Nephron (organoid): ENCODE results near the gene RABL2A.
"Not testable (repeated sequence)": the region's sequence is repeated elsewhere in the genome, so short reads cannot be mapped to it uniquely, and the experiment has no call there.

ENCODE experiments used
- H3K27ac Mint-ChIP-seq, 3 experiments: 2 replicates each; pipeline ENCODE4 v1.8.0; 2020; ENCODE audit warnings: mixed read lengths in 3 of 3, mild to moderate bottlenecking in 2 of 3, moderate library complexity in 1 of 3
- H3K27me3 Mint-ChIP-seq: 2 replicates; pipeline ENCODE4 v1.8.0; 2021; ENCODE audit warnings: low read depth, mild to moderate bottlenecking, moderate library complexity, mixed read lengths
- H3K36me3 Mint-ChIP-seq: 2 replicates; pipeline ENCODE4 v1.8.0; 2020; ENCODE audit warnings: low read depth, mixed read lengths
- H3K4me1 Mint-ChIP-seq: 2 replicates; pipeline ENCODE4 v1.8.0; 2020; ENCODE audit warnings: mixed read lengths
- H3K4me3 Mint-ChIP-seq, 3 experiments: 2 replicates each; pipeline ENCODE4 v1.8.0; 2020; ENCODE audit warnings: mild to moderate bottlenecking in 3 of 3, mixed read lengths in 3 of 3, moderate library complexity in 2 of 3
- H3K9me3 Mint-ChIP-seq: 2 replicates; pipeline ENCODE4 v1.8.0; 2020; ENCODE audit warnings: mixed read lengths

The RABL2A gene

DNA sequence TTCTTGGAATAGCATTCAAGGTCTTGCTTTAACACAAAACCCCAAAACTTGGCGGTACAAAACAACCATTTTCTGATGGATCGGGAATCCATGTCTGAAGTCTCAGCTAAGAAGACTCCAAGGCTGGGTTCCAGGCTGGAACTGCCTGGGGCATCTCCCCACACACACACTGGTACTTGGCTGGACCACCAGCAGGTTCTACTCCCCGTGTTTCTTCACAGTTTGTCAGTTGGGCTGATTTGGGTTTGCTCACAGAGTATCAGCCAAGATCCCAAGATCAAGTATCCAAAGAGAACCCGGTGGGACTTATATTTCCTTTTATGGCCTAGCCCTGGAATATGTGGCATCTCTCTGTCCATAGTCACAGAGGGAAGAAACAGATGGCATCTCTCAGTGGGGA is 9.2 kb downstream of the RABL2A start:
- H3K27ac Mint-ChIP-seq, H3K4me3 Mint-ChIP-seq, H3K9me3 Mint-ChIP-seq, H3K36me3 Mint-ChIP-seq, H3K4me1 Mint-ChIP-seq, H3K27me3 Mint-ChIP-seq: not testable (repeated sequence)

DNA sequence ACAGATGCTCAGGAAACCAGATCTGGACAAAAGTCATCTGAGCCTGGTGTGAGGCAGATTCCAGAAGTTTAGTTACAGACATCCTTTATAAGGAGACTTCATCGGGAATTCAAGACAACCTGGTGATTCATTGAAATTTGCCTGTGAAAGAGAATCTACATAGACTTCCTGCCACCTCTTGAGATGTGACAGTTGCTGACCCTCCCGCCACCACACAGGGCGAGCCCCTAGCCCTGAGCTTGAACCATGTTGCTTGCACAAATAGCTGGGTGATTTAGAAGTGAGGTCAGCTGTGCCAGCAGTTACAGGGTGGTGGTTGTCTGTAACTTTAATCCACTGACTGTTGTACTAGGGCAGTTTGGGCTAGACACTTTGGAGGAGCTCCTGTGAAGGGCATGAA is 11.0 kb downstream of the RABL2A start:
- not testable (repeated sequence) for H3K27ac Mint-ChIP-seq, H3K4me1 Mint-ChIP-seq, H3K9me3 Mint-ChIP-seq, H3K27me3 Mint-ChIP-seq, H3K36me3 Mint-ChIP-seq, H3K4me3 Mint-ChIP-seq

DNA sequence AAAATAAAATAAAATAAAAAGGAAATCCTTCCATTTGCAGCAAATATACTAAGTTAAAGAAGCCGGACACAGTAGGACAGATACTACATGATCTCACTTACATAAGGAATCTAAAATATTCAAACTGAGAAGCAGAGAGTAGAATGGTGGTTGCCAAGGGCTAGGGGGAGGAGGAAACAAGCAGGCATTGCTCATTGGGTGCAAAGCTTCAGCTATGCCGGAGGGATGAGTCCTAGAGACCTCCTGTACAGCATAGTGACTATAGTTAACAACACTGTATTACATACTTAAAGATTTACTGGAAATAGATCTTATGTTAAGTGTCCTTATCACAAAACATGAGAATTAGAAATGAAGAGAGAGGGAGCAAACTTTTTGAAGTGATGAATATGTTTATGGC is 19.2 kb downstream of the RABL2A start:
- H3K27me3 Mint-ChIP-seq, H3K27ac Mint-ChIP-seq, H3K4me1 Mint-ChIP-seq, H3K4me3 Mint-ChIP-seq, H3K36me3 Mint-ChIP-seq, H3K9me3 Mint-ChIP-seq: not testable (repeated sequence)

DNA sequence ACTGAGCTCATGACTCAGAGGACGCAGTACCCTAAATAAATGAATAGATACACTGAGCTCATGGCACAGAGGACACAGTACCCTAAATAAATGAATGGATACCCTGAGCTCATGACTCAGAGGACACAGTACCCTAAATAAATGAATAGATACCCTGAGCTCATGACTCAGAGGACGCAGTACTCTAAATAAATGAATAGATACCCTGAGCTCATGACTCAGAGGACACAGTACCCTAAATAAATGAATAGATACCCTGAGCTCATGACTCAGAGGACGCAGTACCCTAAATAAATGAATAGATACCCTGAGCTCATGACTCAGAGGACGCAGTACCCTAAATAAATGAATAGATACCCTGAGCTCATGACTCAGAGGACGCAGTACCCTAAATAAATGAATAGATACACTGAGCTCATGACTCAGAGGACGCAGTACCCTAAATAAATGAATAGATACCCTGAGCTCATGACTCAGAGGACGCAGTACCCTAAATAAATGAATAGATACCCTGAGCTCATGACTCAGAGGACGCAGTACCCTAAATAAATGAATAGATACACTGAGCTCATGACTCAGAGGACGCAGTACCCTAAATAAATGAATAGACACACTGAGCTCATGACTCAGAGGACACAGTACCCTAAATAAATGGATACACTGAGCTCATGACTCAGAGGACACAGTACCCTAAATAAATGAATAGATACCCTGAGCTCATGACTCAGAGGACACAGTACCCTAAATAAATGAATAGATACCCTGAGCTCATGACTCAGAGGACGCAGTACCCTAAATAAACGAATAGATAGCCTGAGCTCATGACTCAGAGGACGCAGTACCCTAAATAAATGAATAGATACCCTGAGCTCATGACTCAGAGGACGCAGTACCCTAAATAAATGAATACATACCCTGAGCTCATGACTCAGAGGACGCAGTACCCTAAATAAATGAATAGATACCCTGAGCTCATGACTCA is 24.1 kb downstream of the RABL2A start:
- H3K27me3 Mint-ChIP-seq, H3K27ac Mint-ChIP-seq, H3K36me3 Mint-ChIP-seq, H3K9me3 Mint-ChIP-seq, H3K4me1 Mint-ChIP-seq, H3K4me3 Mint-ChIP-seq: not testable (repeated sequence)

DNA sequence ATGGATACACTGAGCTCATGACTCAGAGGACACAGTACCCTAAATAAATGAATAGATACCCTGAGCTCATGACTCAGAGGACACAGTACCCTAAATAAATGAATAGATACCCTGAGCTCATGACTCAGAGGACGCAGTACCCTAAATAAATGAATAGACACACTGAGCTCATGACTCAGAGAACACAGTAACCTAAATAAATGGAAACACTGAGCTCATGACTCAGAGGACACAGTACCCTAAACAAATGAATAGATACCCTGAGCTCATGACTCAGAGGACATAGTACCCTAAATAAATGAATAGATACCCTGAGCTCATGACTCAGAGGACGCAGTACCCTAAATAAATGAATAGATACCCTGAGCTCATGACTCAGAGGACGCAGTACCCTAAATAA is 25.5 kb downstream of the RABL2A start:
- not testable (repeated sequence) for H3K4me1 Mint-ChIP-seq, H3K4me3 Mint-ChIP-seq, H3K27me3 Mint-ChIP-seq, H3K27ac Mint-ChIP-seq, H3K36me3 Mint-ChIP-seq, H3K9me3 Mint-ChIP-seq

DNA sequence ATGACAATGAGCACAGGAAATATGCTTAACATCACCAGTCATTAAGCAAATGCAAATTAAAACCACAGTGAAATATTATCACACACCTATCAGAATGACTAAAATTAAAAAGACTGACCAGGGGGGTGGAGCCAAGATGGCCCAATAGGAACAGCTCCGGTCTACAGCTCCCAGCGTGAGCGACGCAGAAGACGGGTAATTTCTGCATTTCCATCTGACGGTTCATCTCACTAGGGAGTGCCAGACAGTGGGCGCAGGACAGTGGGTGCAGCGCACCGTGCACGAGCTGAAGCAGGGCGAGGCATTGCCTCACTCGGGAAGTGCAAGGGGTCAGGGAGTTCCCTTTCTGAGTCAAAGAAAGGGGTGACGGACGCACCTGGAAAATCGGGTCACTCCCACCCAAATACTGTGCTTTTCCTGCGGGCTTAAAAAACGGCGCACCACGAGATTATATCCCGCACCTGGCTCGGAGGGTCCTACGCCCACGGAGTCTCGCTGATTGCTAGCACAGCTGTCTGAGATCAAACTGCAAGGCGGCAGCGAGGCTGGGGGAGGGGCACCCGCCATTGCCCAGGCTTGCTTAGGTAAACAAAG is 29.1 kb downstream of the RABL2A start:
- H3K4me3 Mint-ChIP-seq = peak overlapping the region in 1 of 3 experiments; percentile 34
- not testable (repeated sequence) for H3K4me1 Mint-ChIP-seq, H3K27ac Mint-ChIP-seq, H3K27me3 Mint-ChIP-seq, H3K36me3 Mint-ChIP-seq
- H3K9me3 Mint-ChIP-seq = peaks cover 10% of the 10 kb centered on the region

DNA sequence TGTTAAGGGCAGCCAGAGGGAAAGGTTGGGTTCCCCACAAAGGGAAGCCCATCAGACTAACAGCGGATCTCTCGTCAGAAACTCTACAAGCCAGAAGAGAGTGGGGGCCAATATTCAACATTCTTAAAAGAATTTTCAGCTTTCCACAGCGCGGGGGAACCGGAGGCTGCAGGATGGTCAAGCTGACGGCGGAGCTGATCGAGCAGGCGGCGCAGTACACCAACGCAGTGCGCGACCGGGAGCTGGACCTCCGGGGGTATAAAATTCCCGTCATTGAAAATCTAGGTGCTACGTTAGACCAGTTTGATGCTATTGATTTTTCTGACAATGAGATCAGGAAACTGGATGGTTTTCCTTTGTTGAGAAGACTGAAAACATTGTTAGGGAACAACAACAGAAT is 30.7 kb downstream of the RABL2A start:
- H3K27ac Mint-ChIP-seq, H3K4me1 Mint-ChIP-seq, H3K4me3 Mint-ChIP-seq, H3K36me3 Mint-ChIP-seq, H3K27me3 Mint-ChIP-seq: not testable (repeated sequence)
- H3K9me3 Mint-ChIP-seq = peaks cover 10% of the 10 kb centered on the region

DNA sequence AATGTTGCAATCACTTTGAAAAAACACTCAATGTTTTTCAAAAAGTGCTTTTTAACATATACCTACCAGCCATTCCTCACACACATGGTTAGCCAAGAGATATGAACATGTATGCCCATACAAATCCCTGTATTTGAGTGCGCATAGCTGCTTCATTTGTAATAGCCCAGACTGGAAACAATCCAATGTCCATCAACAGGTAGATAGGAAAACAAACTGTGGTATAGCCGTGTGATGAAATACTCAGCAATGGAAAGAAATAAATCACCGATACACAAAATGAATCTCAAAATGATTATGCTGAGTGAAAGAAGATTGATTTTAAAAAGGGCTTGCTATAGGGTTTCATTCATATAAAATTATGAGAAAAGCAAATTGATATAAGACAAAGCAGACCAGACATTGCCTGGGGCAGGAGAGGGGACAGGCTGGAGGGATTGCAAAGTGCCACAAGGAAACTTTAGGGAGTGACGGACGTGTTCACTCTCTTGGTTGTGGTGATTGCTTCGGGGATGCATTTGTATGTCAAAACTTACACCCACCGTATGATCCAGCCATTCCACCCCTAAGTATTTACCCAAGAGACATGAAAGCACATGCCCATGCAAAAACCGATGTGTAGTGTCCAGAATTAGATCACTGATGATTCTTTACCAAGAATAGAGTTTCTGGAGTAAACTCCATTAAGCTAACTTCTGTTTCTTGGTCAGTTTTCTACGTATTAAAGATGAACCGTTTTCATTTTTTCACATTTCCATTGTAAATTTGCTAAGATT is 36.4 kb downstream of the RABL2A start:
- H3K9me3 Mint-ChIP-seq, H3K36me3 Mint-ChIP-seq: not testable (repeated sequence)

DNA sequence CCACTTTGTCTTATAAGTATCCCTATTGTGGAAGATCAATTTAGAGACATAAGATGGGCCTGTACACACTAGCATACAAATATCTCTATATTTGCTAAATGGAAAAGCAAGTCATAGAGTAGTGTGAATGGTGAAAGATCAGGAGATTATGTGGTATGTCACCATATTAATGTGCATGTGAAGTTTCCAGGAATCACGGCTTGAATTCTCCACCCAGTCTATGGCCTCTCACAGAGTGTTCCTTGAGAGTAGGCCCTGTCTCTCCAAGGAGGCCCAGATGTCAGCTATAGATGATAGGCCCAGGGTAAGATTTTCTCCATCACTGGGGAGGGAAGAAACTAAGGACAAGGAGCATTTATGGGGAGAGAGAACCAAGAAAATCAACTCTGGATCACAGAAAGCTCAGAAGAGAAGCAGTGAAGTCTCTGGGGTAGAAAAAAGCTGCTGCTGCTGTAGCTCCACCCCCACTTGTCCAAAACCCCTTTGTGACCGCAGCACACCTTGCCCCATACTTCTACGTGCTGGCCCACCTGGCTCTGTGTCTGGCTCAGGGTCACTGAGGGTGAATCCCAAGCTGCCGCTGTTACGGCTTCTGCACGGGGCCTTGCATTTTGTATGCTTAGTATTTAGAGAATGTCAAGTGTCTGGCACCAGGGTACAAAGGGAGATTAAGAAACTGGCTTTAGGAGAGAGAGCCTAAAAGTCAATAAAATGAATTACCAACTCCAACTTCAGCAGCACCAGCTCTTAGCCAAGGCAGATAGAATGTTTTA is 37.9 kb downstream of the RABL2A start:
- H3K27ac Mint-ChIP-seq, H3K4me3 Mint-ChIP-seq: not testable (repeated sequence)

More for the DNA sequence above, 36.4 kb downstream of the RABL2A start:
- not testable (repeated sequence) for H3K4me3 Mint-ChIP-seq, H3K27me3 Mint-ChIP-seq, H3K4me1 Mint-ChIP-seq, H3K27ac Mint-ChIP-seq

DNA sequence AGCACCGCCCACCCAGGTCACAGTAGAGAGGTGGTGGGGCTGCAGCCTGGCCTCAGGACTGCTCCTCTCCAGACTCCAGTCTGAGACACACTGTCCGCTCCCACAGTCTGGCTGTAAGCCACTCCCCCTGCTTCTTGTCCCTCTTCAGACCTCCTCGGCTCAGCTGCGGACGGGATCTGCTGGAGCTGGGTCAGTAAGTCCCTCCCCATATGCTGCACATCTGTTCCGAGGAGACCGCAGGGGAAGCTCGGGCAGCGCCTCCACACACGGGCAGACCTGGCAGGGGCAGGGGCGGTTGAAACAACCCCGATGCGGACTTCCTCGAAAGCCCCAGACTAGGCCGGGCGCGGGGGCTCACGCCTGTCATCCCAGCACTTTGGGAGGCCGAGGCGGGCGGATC is 41.9 kb downstream of the RABL2A start:
- H3K4me1 Mint-ChIP-seq, H3K27me3 Mint-ChIP-seq, H3K4me3 Mint-ChIP-seq, H3K27ac Mint-ChIP-seq, H3K9me3 Mint-ChIP-seq, H3K36me3 Mint-ChIP-seq: not testable (repeated sequence)

More for the DNA sequence above, 37.9 kb downstream of the RABL2A start:
- H3K4me1 Mint-ChIP-seq, H3K9me3 Mint-ChIP-seq, H3K36me3 Mint-ChIP-seq, H3K27me3 Mint-ChIP-seq: not testable (repeated sequence)
